ENCODE results near the gene TM4SF1.

GRCh38 chr3:149324332-149324731, 53.1 kb downstream of the TM4SF1 start:
- TF ChIP-seq, protein P1, sequence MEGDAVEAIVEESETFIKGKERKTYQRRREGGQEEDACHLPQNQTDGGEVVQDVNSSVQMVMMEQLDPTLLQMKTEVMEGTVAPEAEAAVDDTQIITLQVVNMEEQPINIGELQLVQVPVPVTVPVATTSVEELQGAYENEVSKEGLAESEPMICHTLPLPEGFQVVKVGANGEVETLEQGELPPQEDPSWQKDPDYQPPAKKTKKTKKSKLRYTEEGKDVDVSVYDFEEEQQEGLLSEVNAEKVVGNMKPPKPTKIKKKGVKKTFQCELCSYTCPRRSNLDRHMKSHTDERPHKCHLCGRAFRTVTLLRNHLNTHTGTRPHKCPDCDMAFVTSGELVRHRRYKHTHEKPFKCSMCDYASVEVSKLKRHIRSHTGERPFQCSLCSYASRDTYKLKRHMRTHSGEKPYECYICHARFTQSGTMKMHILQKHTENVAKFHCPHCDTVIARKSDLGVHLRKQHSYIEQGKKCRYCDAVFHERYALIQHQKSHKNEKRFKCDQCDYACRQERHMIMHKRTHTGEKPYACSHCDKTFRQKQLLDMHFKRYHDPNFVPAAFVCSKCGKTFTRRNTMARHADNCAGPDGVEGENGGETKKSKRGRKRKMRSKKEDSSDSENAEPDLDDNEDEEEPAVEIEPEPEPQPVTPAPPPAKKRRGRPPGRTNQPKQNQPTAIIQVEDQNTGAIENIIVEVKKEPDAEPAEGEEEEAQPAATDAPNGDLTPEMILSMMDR (IDR thresholded peaks at IDR 0.05), result no peak
- no peak for TF ChIP-seq POLR2A (IDR thresholded peaks at IDR 0.05)
